22Rv1 (cell line): ENCODE data around the gene SETD1A.
"Not testable (repeated sequence)": the region's sequence is repeated elsewhere in the genome, so short reads cannot be mapped to it uniquely, and the experiment has no call there.

Source experiments
- H3K27ac ChIP-seq: fragments of 450-650 bp; 2 replicates; pipeline ENCODE4 v1.5.1; 2017
- ZFX ChIP-seq: fragments of 450-650 bp; IDR thresholded peaks from 2 replicates; pipeline ENCODE4 v1.6.1; 2017; ENCODE audit warnings: antibody characterized with exemption, borderline replicate concordance
- TF ChIP-seq, protein P1 (sequence below): fragments of 450-650 bp; IDR thresholded peaks from 2 replicates; pipeline ENCODE4 v1.5.1; 2017; ENCODE audit warnings: mild to moderate bottlenecking

SETD1A gene

DNA sequence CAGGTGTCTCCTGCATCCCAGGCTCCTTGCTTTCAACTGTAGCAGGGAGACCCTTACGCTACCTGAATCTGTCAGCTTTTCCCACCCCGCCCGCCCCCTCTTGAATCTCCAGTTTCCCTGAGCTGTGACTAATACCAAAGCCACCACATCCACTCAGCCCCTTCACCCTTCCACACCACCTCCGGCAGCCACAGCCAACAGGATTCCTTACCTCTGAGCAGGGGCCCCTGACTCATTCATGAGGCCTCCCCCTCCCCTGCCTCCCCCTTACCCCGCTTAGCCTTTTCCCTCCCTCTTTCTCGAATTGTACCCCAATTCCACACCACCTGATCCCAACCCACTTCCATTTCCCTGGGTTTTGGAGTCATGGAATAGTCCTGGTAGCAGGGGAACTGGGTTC, 50.6 kb downstream of the SETD1A start:
- no peak overlapping the region for H3K27ac ChIP-seq

DNA sequence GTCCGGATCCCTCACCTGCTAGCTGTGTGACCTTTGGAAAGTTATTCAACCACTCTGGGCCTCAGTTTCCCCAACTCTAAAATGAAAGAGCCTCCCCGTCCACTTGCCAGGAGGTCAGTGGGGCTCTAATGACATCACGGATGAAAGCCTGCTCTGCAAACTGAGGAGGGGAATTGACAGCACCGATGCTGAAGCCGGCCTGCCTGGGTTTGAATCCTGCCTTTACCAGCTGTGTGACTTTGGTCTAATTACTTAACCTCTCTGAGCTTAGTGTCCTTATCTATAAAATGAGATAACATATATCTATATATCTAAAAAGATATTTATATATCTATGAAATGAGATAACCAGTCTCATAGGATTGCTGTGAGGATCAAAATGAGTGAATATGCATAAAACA, 51.0 kb downstream of the SETD1A start:
- TF ChIP-seq, protein P1, sequence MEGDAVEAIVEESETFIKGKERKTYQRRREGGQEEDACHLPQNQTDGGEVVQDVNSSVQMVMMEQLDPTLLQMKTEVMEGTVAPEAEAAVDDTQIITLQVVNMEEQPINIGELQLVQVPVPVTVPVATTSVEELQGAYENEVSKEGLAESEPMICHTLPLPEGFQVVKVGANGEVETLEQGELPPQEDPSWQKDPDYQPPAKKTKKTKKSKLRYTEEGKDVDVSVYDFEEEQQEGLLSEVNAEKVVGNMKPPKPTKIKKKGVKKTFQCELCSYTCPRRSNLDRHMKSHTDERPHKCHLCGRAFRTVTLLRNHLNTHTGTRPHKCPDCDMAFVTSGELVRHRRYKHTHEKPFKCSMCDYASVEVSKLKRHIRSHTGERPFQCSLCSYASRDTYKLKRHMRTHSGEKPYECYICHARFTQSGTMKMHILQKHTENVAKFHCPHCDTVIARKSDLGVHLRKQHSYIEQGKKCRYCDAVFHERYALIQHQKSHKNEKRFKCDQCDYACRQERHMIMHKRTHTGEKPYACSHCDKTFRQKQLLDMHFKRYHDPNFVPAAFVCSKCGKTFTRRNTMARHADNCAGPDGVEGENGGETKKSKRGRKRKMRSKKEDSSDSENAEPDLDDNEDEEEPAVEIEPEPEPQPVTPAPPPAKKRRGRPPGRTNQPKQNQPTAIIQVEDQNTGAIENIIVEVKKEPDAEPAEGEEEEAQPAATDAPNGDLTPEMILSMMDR, result no peak
- no peak for TF ChIP-seq ZFX
- no peak overlapping the region for H3K27ac ChIP-seq

More for the DNA sequence above, 50.6 kb downstream of the SETD1A start:
- TF ChIP-seq, protein P1, result no peak
- TF ChIP-seq ZFX, result no peak

DNA sequence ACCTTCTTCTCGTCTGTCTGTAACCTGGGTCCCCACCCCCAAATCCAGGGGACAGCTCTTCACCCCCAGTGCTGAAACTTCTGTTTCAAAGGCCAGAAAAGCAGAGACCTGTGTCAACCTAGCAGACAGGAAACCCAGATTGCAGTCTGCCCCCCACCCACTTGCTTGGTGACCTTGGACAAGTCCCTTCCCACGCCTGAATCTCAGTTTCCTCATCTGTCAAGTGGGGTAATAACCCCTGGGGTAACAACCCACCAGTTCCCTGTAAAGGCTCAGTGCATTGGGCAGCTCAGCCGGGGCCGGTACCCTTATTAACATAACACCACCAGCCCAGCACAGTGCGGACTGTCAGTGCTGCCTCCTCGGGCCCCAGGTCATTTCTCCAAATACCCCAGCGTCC, 51.6 kb downstream of the SETD1A start:
- no peak for TF ChIP-seq ZFX
- TF ChIP-seq, protein P1, result no peak
- no peak overlapping the region for H3K27ac ChIP-seq

DNA sequence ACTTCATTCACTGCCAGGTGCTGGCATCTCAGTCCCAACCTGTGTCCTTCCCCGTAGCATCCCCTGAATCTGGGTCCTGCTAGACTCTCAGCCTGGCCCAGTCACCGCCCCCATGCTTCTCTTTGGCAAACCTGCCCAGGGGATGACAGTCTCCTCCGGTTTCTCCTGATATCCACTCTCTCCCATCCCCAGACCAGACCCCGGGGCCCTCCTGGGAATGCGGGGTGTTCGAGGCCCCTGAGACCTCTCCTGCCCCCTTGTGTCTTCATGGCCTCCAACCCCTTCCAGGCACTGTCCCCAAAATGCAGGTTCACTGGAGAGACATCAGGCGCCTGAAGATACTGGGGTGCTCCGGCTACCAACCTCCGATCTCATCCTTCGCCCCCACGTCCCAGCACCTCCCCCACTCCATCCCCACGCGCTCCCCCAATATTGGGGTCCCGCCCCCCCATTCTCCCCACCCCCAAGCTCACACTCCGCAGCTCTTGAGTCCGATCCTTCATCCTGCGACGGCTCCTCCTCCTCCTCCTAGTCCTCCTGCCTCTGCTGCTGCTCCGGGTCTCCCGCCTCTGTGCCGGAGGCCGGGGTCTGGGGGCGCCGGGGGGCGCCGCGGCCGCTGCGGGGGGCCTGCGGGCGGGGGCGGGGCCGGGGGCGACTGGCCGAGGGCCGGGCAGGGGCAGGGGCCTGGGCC, 52.5 kb downstream of the SETD1A start:
- no peak for TF ChIP-seq ZFX
- TF ChIP-seq, protein P1, result no peak

DNA sequence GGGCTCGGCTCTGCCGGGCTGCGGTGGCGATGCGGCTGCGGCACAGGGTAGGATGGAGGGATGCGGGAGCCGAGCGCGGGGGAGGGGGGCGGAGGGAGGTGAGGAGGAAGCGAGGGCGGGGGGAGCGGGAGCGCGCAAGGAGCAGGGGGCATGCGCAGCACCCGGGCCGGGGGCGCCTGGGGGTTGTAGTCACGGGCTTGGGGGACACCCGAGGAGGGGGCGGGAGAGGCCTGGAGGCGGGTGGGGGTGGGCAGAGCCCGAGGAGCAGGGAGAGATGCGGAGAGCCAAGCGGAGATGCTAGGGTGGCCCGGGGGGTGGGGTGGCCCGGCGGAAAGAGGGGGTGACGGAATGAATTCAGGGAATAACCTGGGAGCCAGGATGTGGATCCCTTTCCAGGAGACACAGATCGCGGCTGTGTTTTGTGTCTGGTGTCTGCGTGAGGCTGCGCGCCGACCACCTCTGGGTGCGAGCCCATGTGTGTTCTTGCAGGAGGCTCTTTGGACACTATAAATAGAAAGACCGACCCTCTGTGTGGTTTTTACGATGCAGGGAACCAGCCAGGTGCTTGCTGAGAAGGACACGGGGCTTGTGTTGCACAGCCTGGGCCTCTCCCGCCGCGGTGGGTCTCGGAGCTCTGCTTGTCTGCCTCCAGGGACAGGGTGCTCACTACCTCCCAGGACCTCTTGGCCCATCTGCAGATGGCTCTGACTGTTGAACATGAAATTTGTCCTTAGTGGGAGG, 53.2 kb downstream of the SETD1A start, which contains the start of gene STX1B:
STX1B (minus strand) TSS at position 54 of the 741 bp plus-strand sequence. CDS start 242 bp downstream, outside the sequence.
- no peak for TF ChIP-seq ZFX
- TF ChIP-seq, protein P1, result no peak
- H3K27ac ChIP-seq, result no peak within 1 kb of the TSS

More for the DNA sequence above, 52.5 kb downstream of the SETD1A start:
- H3K27ac ChIP-seq, result no peak overlapping the region

DNA sequence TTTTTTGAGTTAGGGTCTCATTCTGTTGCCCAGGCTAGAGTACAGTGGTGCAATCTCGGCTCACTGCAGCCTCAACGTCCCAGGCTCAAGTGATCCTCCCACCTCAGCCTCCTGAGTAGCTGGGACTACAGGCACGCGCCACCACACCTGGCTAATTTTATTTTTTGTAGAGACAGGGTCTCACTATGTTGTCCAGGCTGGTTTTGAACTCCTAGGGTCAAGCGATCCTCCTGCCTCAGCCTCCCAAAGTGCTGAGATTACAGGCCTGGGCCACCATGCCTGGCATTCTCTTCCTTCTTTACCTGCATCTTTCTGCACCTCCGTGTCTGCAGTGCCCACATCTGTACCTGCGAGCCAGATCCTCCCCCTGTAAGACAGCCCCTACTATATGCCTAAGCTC, 54.3 kb downstream of the SETD1A start:
- H3K27ac ChIP-seq, result not testable (repeated sequence)

DNA sequence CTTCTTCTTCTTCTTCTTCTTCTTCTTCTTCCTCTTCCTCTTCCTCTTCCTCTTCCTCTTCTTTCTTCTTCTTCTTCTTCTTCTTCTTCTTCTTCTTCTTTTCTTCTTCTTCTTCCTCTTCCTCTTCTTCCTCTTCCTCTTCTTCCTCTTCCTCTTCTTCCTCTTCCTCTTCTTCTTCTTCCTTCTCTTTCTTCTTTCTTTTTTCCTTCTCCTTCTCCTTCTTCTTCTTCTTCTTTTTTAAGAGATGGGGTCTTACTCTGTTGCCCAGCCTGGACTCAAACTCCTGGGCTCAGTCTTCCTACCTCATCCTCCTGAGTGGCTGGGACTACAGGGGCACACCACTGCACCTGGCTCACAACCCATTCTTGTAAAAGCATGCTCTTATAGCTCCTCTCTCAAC, 55.7 kb downstream of the SETD1A start:
- not testable (repeated sequence) for H3K27ac ChIP-seq

DNA sequence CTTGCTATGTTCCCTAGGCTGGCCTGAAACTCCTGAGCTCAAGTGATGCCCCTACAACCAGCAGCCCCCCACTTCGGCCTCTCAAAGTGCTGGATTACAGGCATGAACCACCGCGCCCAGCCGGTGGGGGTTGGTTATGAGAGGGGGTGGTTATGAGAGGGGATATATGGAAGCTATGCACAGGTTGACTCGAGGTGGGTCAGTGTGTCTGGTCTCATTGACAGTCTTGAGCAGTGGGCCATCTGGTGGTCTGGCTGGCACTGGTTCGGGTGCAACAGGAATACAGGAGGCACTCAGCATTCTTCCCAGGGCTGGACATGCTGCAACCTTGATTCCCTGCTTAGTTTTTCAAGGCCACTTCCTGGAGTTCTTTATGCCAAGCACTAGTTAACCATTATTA, 58.5 kb downstream of the SETD1A start:
- TF ChIP-seq ZFX, result no peak
- TF ChIP-seq, protein P1, result no peak
- H3K27ac ChIP-seq, result no peak overlapping the region

DNA sequence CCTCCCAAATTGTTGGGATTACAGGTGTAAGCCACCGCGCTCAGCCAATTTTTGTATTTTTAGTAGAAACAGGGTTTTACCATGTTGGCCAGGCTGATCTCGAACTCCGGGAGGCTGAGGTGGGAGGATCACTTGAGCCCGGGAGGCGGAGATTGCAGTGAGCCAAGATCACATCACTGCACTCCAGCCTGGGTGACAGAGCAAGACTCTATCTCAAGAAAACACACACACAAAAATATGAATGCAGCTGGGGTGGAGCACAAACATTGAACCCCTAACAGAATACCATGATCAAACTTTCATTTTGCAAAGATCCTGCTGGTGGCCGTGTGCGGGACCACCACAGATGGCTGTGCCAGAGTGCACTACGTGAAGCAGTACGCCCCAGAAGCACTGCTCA, 60.2 kb downstream of the SETD1A start:
- not testable (repeated sequence) for H3K27ac ChIP-seq
